Gastroesophageal sphincter (tissue), 4 donors: ENCODE results near the gene LSMEM2. TPM values are rescaled to one million over a fixed set of nuclear protein-coding genes. Genes with fewer than 3 reads are reported as not detected.
"Not testable (repeated sequence)": the region's sequence is repeated elsewhere in the genome, so short reads cannot be mapped to it uniquely, and the experiment has no call there.

Experiments
- ATAC-seq: fragments of 150-250 bp; one replicate; pipeline ENCODE4 v1.9.1; 2016; ENCODE audit warnings: mild to moderate bottlenecking, moderate library complexity
- H3K27ac ChIP-seq, 4 donors: fragments of 200-600 bp; sonication (generic) in 3 of 4; 1 replicate in 3 of 4; 2 replicates in 1 of 4; pipeline ENCODE4 v1.5.1; 2016 to 2019
- H3K27me3 ChIP-seq: fragments of 200-600 bp; sonication (generic); one replicate; pipeline ENCODE4 v1.5.1; 2019
- H3K36me3 ChIP-seq, 2 donors: fragments of 200-600 bp; sonication (generic); one replicate each; pipeline ENCODE4 v1.5.1; 2019; ENCODE audit warnings: control low read depth in 1 of 2
- H3K4me1 ChIP-seq, 3 donors: fragments of 200-600 bp; sonication (generic); 1 replicate in 2 of 3; 2 replicates in 1 of 3; pipeline ENCODE4 v1.5.1; 2016 to 2019; ENCODE audit warnings: control low read depth in 2 of 3
- H3K4me3 ChIP-seq, 2 donors: fragments of 200-600 bp; sonication (generic); one replicate each; pipeline ENCODE4 v1.5.1; 2019; ENCODE audit warnings: mild to moderate bottlenecking in 1 of 2, moderate library complexity in 1 of 2
- H3K9me3 ChIP-seq, 3 donors: fragments of 200-600 bp; sonication (generic); one replicate each; pipeline ENCODE4 v1.5.1; 2017 to 2019; ENCODE audit warnings: control low read depth in 2 of 3
- CTCF ChIP-seq, 4 experiments: fragments of 200-600 bp in 2 of 4; fragments of 450-650 bp in 2 of 4; sonication (generic) in 1 of 4; IDR thresholded peaks; one replicate each; pipeline ENCODE4 v1.5.1; 2017 to 2019; ENCODE audit warnings: antibody characterized with exemption in 4 of 4, mild to moderate bottlenecking in 2 of 4, moderate library complexity in 2 of 4
- EP300 ChIP-seq: sonication (generic); formaldehyde crosslinking; IDR thresholded peaks from one replicate; pipeline ENCODE4 v1.6.1; 2017; ENCODE audit warnings: antibody characterized with exemption, mild to moderate bottlenecking
- POLR2A ChIP-seq, 2 donors: fragments of 450-650 bp; IDR thresholded peaks; one replicate each; pipeline ENCODE4 v1.6.1; 2017; ENCODE audit warnings: antibody characterized with exemption in 2 of 2, mild to moderate bottlenecking in 2 of 2, moderate library complexity in 1 of 2
- POLR2AphosphoS5 ChIP-seq: sonication (generic); formaldehyde crosslinking; IDR thresholded peaks from one replicate; pipeline ENCODE4 v1.6.1; 2017; ENCODE audit warnings: antibody characterized with exemption
- WGBS, 2 donors: methylation state at CpG; one replicate each; pipeline ENCODE4 v1.1.5; 2018; ENCODE audit warnings: low coverage in 1 of 2; 5-methylcytosine and 5-hydroxymethylcytosine counted together
- total RNA-seq, 4 donors: library from RNA; depleted of rRNA; stranded (reverse); fragments of >200 nt; gene quantifications; one replicate each; pipeline ENCODE4 v1.1.0, GENCODE V29; 2016

LSMEM2 gene
- total RNA-seq, 4 donors from 2014 or later: not detected

GRCh38 chr3:50276762-50277101 is 2.2 kb upstream of the LSMEM2 start:
- ATAC-seq: no peak
- 72 to 78% methylated on average over 12 to 14 of the region's 17 CpGs for WGBS, 2 donors

GRCh38 chr3:50278123-50278879 is 586 bp upstream of the LSMEM2 start:
- TF ChIP-seq POLR2AphosphoS5 (no peak), POLR2A (IDR thresholded peaks at IDR 0.05) (no peak), CTCF (IDR thresholded peaks at IDR 0.05) (no peak), EP300 (no peak)
- no peak for ATAC-seq
- 68 to 70% methylated on average over 2 to 3 of the region's 4 CpGs for WGBS, 2 donors
- H3K27ac ChIP-seq: peak overlapping the region in 2 of 4 donors; percentile 18 to 38
- no peak overlapping the region for H3K4me3 ChIP-seq
- H3K27me3 ChIP-seq: peaks cover 33% of the 10 kb centered on the region
- H3K36me3 ChIP-seq: peaks cover 0 to 27% of the 10 kb centered on the region in 2 donors
- peaks cover 0 to 42% (median 16%) of the 10 kb centered on the region in 3 donors for H3K4me1 ChIP-seq
- H3K9me3 ChIP-seq: no peaks in the 10 kb centered on the region

More at GRCh38 chr3:50276762-50277101, 2.2 kb upstream of the LSMEM2 start:
- Histone ChIP-seq H3K27me3 (peaks cover 33% of the 10 kb centered on the region), H3K36me3 (peaks cover 0 to 27% of the 10 kb centered on the region in 2 donors), H3K9me3 (no peaks in the 10 kb centered on the region), H3K27ac (no peak overlapping the region), H3K4me3 (no peak overlapping the region), H3K4me1 (peaks cover 0 to 57% (median 19%) of the 10 kb centered on the region in 3 donors)
- TF ChIP-seq POLR2AphosphoS5 (no peak), CTCF (IDR thresholded peaks at IDR 0.05) (no peak), POLR2A (IDR thresholded peaks at IDR 0.05) (no peak), EP300 (no peak)

- Histone ChIP-seq H3K27me3 (peaks cover 27% of the 10 kb centered on the region), H3K4me1 (peaks cover 0 to 30% (median 5%) of the 10 kb centered on the region in 3 donors), H3K36me3 (peaks cover 0 to 27% of the 10 kb centered on the region in 2 donors), H3K4me3 (no peak overlapping the region), H3K27ac (peak overlapping the region in 1 of 4 donors; percentile 38), H3K9me3 (no peaks in the 10 kb centered on the region)
- WGBS, 2 donors: 97% methylated on average over 5 of the region's 8 CpGs; no CpG with 5 or more reads in 1 of the 2 donors
- TF ChIP-seq EP300 (no peak), CTCF (IDR thresholded peaks at IDR 0.05) (no peak), POLR2AphosphoS5 (no peak), POLR2A (IDR thresholded peaks at IDR 0.05) (no peak)
- ATAC-seq: no peak
Observed at GRCh38 chr3:50279255-50280016, 549 bp downstream of the LSMEM2 start.

- H3K27ac ChIP-seq, H3K4me3 ChIP-seq, H3K9me3 ChIP-seq, ATAC-seq, H3K27me3 ChIP-seq, H3K4me1 ChIP-seq: not testable (repeated sequence)
- H3K36me3 ChIP-seq: peaks cover 0 to 31% of the 10 kb centered on the region in 2 donors
- 51 to 75% methylated on average over 2 to 6 of the region's 6 CpGs for WGBS, 2 donors
Observed at GRCh38 chr3:50284121-50284520, 5.2 kb downstream of the LSMEM2 start.

- ATAC-seq: no peak
- no peak overlapping the region for H3K4me3 ChIP-seq
- H3K9me3 ChIP-seq: no peaks in the 10 kb centered on the region
- peaks cover 0 to 16% (median 6%) of the 10 kb centered on the region in 3 donors for H3K4me1 ChIP-seq
- WGBS, 2 donors: 73% methylated on average over 6 of the region's 28 CpGs; no CpG with 5 or more reads in 1 of the 2 donors
- TF ChIP-seq CTCF (IDR thresholded peaks at IDR 0.05): no peak
- TF ChIP-seq POLR2A (IDR thresholded peaks at IDR 0.05): no peak
- no peak for TF ChIP-seq EP300
- no peak for TF ChIP-seq POLR2AphosphoS5
- H3K27ac ChIP-seq: no peak overlapping the region
- H3K36me3 ChIP-seq: peaks cover 0 to 46% of the 10 kb centered on the region in 2 donors
- H3K27me3 ChIP-seq: no peaks in the 10 kb centered on the region
Observed at GRCh38 chr3:50286322-50287227, 7.7 kb downstream of the LSMEM2 start.
